Epithelial cell of esophagus (primary cell): Measurements from ENCODE around the gene NEUROD2.
A peak's percentile ranks its signal among the peaks of the same experiment; 100 is the strongest.

Experiments
- DNase-seq: peaks from one replicate; pipeline ENCODE4 v3.0.0; 2010; ENCODE audit warnings: low read depth
- H3K4me3 ChIP-seq: 2 replicates; pipeline ENCODE4 v1.5.1; 2011; ENCODE audit warnings: mild to moderate bottlenecking, low read length, control low read depth
- CTCF ChIP-seq: IDR thresholded peaks from 2 replicates; pipeline ENCODE4 v1.5.1; 2011; ENCODE audit warnings: low read depth, mild to moderate bottlenecking, low read length, control low read depth, inconsistent platforms; ENCODE audit not compliant: insufficient read depth; ENCODE audit errors: missing control alignments

The NEUROD2 gene

DNA sequence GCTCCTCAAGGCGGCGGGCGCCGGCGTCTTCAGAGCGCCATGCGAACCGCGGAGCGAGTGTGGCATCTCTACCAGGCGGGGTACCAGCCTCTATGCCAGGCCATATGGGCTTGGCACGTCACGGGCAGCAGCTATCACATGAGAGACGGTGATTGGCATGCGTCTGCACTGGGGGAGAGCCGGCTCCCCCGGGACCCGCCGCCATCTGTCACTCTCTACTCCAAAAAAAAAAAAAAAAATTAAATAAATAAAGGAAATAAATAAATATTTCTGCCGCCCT, at the start of gene NEUROD2:
Gene NEUROD2 (minus strand): TSS at position 70 of the 280 bp plus-strand sequence. CDS start 1,321 bp downstream, outside the sequence.
- no peak for DNase-seq
- H3K4me3 ChIP-seq, result no peak within 1 kb of the TSS

DNA sequence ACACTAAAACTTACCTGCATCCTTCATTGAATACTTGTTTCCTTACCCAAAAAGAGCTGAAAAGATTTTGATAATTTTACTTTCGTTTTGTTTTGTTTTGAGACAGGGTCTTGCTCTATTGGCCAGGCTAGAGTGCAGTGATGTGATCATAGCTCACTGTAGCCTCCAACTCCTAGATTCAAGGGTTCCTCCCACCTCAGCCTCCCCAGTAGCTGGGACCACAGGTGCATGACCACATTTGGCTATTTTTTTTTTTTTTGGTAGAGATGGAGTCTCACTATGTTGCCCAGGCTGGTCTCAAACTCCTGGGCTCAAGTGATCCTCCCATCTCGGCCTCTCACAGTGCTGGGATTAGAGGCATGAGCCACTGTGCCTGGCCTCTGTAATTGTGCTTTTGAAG, 47.4 kb upstream of the NEUROD2 start:
- no peak overlapping the region for H3K4me3 ChIP-seq
- no peak for TF ChIP-seq CTCF
- no peak for DNase-seq

More for the DNA sequence above, at the start of gene NEUROD2:
- no peak for TF ChIP-seq CTCF

DNA sequence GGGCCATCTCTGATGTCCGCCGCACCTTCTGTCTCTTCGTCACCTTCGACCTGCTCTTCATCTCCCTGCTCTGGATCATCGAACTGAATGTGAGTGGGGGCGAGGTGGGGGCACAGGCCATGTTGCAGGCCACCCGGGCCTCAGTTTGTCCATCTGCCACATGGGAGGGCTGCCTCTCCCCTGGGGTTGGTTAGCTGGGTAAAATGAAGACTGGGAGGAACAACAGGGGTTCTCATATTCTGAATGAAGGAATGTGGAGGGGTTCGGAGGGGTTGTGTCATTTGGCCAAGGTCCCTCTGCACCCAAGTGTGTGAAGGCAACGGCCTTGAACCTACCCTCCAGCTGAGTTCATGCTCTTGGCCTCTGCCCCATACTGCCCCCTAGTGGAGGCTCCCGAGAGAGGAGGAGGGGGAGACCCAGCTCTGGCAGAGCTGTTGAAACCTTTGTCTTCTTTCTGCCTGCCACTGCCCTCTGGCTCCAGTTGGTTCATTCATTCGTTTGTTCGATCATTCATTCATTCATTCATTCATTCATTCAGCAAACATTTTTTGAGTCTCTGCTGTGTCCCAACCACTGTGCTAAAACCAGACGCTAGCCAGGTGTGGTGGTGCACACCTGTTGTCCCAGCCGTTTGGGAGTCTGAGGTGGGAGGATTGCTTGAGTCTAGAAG, 46.1 kb upstream of the NEUROD2 start:
- TF ChIP-seq CTCF, result peak; percentile 82
- H3K4me3 ChIP-seq, result no peak overlapping the region
- DNase-seq, result peak; percentile 47

DNA sequence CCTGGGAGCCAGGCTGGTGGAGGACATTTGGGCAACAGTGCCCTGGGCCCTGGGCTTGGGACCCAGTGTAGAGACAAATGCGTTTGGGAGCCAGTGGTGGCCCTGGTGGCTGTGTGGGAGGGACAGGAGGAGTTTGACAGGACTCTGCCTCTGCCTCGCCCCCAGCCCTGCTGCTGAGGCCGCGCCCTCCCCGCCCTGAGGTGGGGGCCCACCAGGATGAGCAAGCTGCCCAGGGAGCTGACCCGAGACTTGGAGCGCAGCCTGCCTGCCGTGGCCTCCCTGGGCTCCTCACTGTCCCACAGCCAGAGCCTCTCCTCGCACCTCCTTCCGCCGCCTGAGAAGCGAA, 45.6 kb upstream of the NEUROD2 start:
- no peak for DNase-seq
- no peak overlapping the region for H3K4me3 ChIP-seq
- TF ChIP-seq CTCF, result no peak

GRCh38 chr17:39652587-39653315, 45.0 kb upstream of the NEUROD2 start:
- H3K4me3 ChIP-seq, result no peak overlapping the region
- DNase-seq, result no peak
- no peak for TF ChIP-seq CTCF

DNA sequence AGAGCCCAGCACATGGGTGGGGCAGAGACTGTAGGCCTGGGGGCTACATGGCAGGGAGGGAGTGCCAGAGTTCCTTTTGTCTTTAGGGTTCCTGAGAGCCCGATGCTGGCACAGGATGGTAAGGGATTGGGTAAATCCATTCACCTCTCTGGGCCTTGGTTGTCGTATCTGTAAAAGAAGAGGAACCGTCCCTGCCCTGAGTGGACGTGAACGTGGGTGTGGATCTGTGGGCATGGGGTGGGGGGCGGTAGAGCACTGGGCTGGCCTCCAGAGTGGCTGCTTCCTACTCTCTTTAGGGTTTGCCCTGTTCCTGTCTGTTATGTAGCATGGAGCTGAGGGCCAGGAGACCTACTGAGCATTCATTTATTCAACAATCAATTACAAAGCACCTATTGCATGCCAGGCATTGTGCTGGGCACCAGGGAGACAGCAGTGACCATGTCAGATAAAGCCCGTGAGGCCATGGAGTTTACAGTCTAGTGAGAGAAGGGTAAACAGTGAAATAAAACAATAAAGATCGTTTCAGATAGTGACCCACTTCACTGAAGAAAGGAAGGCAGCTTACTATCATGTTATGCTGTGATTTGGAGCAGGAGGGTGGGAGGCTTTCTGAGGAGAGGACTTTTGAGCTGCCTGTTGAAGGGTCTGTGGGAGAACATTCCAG, 44.3 kb upstream of the NEUROD2 start:
- no peak for DNase-seq
- no peak overlapping the region for H3K4me3 ChIP-seq
- TF ChIP-seq CTCF, result no peak
